ENCODE measurements around the gene SORD. TPM values are rescaled to one million over a fixed set of nuclear protein-coding genes. Genes with fewer than 3 reads are reported as not detected.
"Not testable (repeated sequence)": the region's sequence is repeated elsewhere in the genome, so short reads cannot be mapped to it uniquely, and the experiment has no call there.

Gene SORD
- total RNA-seq, 1 donor from 2014 or later = 10.5 TPM

DNA sequence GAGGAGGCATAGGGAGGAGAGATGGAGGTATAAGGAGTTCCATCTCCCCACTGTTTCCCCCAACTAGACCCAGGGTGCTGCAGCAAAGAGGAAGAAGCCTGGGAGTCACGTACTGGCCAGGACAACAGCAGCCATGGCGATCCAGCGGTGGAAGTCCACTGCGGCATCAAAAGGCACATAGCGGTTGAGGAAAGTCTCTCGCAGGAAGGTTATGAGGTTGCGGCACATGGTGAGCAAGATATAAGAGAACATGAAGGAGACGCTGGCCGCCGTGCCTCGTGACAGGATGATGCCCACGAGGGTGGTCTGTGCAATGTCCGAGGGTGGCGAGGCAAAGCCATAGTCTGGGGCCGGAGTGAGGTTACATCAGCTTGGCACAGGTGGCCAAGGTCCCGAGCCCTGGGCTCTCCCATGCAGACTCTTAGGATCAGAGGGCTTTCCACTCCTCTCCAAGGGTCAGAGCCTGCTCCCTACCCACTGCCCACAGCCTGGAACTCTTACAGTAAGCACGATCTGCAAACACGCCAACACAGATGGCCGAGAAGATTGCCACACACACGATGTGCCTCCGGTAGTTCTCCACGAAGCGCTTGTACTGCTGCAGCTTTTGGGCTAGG lies 76.7 kb downstream of the SORD start:
- H3K36me3 ChIP-seq = no peaks in the 10 kb centered on the region
- ATAC-seq (no peak), DNase-seq (no peak)
- TF ChIP-seq, protein P1, sequence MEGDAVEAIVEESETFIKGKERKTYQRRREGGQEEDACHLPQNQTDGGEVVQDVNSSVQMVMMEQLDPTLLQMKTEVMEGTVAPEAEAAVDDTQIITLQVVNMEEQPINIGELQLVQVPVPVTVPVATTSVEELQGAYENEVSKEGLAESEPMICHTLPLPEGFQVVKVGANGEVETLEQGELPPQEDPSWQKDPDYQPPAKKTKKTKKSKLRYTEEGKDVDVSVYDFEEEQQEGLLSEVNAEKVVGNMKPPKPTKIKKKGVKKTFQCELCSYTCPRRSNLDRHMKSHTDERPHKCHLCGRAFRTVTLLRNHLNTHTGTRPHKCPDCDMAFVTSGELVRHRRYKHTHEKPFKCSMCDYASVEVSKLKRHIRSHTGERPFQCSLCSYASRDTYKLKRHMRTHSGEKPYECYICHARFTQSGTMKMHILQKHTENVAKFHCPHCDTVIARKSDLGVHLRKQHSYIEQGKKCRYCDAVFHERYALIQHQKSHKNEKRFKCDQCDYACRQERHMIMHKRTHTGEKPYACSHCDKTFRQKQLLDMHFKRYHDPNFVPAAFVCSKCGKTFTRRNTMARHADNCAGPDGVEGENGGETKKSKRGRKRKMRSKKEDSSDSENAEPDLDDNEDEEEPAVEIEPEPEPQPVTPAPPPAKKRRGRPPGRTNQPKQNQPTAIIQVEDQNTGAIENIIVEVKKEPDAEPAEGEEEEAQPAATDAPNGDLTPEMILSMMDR (IDR thresholded peaks at IDR 0.05) = no peak
- intact Hi-C loops (cut with DNase I) = no loop called here
- H3K4me1 ChIP-seq = no peaks in the 10 kb centered on the region
- no peaks in the 10 kb centered on the region for H3K9me3 ChIP-seq
- no peak overlapping the region for H3K4me3 ChIP-seq
- peaks cover 4% of the 10 kb centered on the region for H3K27me3 ChIP-seq (ENCODE audit: low read depth)
- H3K27ac ChIP-seq = no peak overlapping the region

DNA sequence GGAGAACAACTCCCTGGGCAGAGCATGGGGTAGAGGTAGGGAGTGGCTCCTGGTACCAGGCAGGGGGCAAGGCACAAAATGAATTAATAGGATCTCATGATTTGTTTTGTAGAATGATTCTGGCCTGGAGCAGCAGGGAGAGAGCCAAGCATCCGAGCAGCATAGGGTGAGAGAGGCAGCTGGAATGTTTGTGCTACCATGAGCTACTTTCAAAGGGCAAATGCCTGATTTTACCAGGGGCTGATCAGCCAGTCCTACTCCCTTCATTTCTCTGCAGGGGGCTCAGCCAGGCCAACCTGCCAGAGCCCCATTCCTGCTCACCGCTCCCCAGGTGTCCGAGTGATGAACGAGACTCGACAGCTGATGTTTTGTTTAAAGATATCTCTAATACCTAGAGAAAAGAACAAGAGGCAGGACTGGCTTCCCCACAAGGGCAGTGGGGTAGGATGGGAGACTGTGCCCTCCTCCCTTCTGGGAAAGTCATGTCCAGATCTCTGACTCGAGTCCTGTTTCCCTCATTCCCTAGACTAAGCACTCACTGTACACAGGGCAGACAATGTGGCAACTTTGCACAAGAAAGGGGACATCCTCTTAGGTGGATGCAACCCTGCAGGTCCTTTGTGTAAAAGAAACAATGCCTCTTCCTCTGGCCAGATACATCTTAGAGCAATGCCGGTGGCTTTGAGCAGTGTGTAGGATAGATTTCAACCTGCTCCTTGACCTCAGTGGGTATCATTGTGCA lies 78.1 kb downstream of the SORD start:
- Histone ChIP-seq H3K4me1 (no peaks in the 10 kb centered on the region), H3K27me3 (ENCODE audit: low read depth) (peaks cover 4% of the 10 kb centered on the region), H3K27ac (no peak overlapping the region), H3K36me3 (no peaks in the 10 kb centered on the region), H3K9me3 (no peaks in the 10 kb centered on the region), H3K4me3 (no peak overlapping the region)
- TF ChIP-seq, protein P1 (IDR thresholded peaks at IDR 0.05) = no peak
- intact Hi-C loops (cut with DNase I) = no loop called here
- DNase-seq = no peak
- no peak for ATAC-seq

DNA sequence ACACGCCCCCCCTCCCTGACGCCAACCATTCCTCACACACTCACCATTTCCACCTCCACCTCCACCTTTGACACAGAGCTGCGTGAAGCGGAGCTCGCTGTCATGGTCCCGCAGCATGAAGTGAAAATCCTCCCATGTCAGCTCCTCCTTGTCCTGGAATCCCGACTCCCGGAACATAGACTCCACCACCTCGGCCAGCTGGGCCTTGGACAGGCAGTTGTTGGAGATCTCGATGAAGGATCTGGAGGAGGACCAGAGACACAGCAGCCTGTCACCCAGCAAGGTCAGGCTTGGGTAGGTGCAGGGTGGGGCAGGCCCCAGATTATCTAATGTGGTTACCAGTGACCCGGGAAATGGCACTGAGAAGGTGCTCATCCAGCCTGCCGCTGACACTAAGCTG lies 78.8 kb downstream of the SORD start:
- Histone ChIP-seq H3K27ac (no peak overlapping the region), H3K9me3 (no peaks in the 10 kb centered on the region), H3K27me3 (ENCODE audit: low read depth) (peaks cover 4% of the 10 kb centered on the region), H3K4me3 (no peak overlapping the region), H3K36me3 (no peaks in the 10 kb centered on the region), H3K4me1 (no peaks in the 10 kb centered on the region)
- intact Hi-C loops (cut with DNase I) = no loop called here
- no peak for DNase-seq
- ATAC-seq = no peak
- TF ChIP-seq, protein P1 (IDR thresholded peaks at IDR 0.05) = no peak

DNA sequence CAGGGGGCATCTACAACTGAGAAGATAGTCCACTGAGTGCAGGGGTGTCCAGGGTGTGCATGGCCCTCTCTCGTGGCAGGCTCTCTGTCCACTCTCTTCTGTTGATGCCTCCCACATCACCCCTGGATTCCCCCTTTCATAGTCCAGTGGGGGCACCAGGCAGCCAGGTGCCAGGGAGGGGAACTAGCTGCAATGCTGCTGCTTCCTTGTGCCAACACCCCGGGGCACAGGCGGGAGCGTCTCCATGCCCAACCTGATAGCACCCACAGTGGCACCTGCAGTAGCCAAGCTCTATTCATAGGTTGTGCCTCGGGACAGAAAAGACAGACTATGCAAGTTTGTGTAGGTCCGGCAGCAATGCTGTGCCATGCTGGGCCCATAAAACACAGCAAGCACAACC lies 79.2 kb downstream of the SORD start:
- Histone ChIP-seq H3K27me3 (ENCODE audit: low read depth) (peaks cover 4% of the 10 kb centered on the region), H3K9me3 (no peaks in the 10 kb centered on the region), H3K4me3 (no peak overlapping the region), H3K36me3 (no peaks in the 10 kb centered on the region), H3K27ac (no peak overlapping the region), H3K4me1 (no peaks in the 10 kb centered on the region)
- intact Hi-C loops (cut with DNase I) = no loop called here
- TF ChIP-seq, protein P1 (IDR thresholded peaks at IDR 0.05) = no peak
- DNase-seq (no peak), ATAC-seq (no peak)

DNA sequence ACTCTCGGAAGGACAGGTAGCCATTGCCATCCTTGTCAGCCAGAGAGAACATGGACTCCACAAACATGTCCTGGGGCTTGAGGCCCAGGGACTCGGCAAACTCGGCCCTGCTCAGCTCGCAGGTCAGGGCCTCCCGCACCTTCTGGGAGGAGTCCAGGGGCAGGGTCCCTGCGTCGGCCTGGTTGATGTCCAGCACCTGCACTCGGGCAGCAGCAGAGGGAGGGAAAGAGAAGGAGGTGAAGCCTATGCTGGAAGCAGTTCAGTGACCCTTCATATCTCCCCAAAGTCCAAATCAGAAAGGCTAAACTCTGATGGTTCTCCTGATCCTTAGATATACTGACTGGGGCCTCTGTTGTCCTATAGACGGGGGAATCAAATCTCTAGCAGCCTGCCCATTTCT lies 81.2 kb downstream of the SORD start:
- intact Hi-C loops (cut with DNase I); H3K27ac ChIP-seq; DNase-seq; H3K9me3 ChIP-seq; H3K4me3 ChIP-seq; H3K4me1 ChIP-seq; H3K36me3 ChIP-seq; ATAC-seq: not testable (repeated sequence)
- peaks cover 17% of the 10 kb centered on the region for H3K27me3 ChIP-seq (ENCODE audit: low read depth)

DNA sequence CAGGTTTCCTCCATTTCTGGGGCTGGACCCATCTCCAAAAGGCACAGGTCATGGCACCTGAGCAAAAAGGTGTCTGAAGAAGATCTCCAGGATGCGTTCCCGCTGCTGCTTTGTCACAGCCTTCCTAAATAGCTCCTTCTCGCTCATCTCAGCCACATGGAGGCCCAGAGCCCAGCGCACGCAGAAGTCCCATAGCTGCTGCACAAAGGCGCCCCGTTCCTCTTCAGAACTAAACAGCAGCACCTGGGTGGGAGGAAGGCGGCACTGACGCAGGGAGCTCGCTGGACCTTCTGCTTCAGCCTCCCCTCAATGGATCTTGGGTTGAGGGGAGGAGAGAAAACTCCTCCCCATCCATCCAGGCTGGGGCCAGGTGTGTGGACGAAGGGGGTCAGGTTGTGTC lies 82.6 kb downstream of the SORD start:
- Histone ChIP-seq H3K4me3 (no peak overlapping the region), H3K9me3 (no peaks in the 10 kb centered on the region), H3K4me1 (no peaks in the 10 kb centered on the region), H3K36me3 (no peaks in the 10 kb centered on the region), H3K27ac (no peak overlapping the region), H3K27me3 (ENCODE audit: low read depth) (peaks cover 25% of the 10 kb centered on the region)
- TF ChIP-seq, protein P1 (IDR thresholded peaks at IDR 0.05) = no peak
- DNase-seq = no peak
- no peak for ATAC-seq
- intact Hi-C loops (cut with DNase I) = no loop called here

Data from lower lobe of right lung (tissue), 2 donors.